Measurements from ENCODE around the gene UPP2.

UPP2 gene

GRCh38 chr2:158140201-158140600 lies 38.5 kb downstream of the UPP2 start:
- no peak for DNase-seq (ENCODE audit: low read depth in 2 of 2)

GRCh38 chr2:158142165-158142564 lies 40.5 kb downstream of the UPP2 start:
- no peak for DNase-seq (ENCODE audit: low read depth in 2 of 2)

- DNase-seq (ENCODE audit: low read depth in 2 of 2): no peak
These were observed 41.1 kb downstream of the UPP2 start for GRCh38 chr2:158142568-158143332.

GRCh38 chr2:158143703-158144360 lies 42.2 kb downstream of the UPP2 start:
- DNase-seq (ENCODE audit: low read depth in 2 of 2): no peak

- DNase-seq (ENCODE audit: low read depth in 2 of 2): no peak
These were observed 43.4 kb downstream of the UPP2 start for GRCh38 chr2:158144914-158145625.

GRCh38 chr2:158153270-158154015 lies 51.8 kb downstream of the UPP2 start:
- no peak for DNase-seq (ENCODE audit: low read depth in 2 of 2)

- no peak for DNase-seq (ENCODE audit: low read depth in 2 of 2)
These were observed 52.9 kb downstream of the UPP2 start for GRCh38 chr2:158154596-158154995.

- no peak for DNase-seq (ENCODE audit: low read depth in 2 of 2)
These were observed 71.0 kb downstream of the UPP2 start for GRCh38 chr2:158172719-158173118.

- no peak for DNase-seq (ENCODE audit: low read depth in 2 of 2)
These were observed 72.8 kb downstream of the UPP2 start for GRCh38 chr2:158174495-158174894.

- DNase-seq (ENCODE audit: low read depth in 2 of 2): no peak
These were observed 73.3 kb downstream of the UPP2 start for GRCh38 chr2:158174956-158175355.

GRCh38 chr2:158178646-158179045 lies 77.0 kb downstream of the UPP2 start:
- DNase-seq (ENCODE audit: low read depth in 2 of 2): no peak

- no peak for DNase-seq (ENCODE audit: low read depth in 2 of 2)
These were observed 78.0 kb downstream of the UPP2 start for GRCh38 chr2:158179660-158180059.

GRCh38 chr2:158181171-158181570 lies 79.5 kb downstream of the UPP2 start:
- DNase-seq (ENCODE audit: low read depth in 2 of 2): no peak

GRCh38 chr2:158182676-158183295 lies 81.1 kb downstream of the UPP2 start:
- no peak for DNase-seq (ENCODE audit: low read depth in 2 of 2)

GRCh38 chr2:158184001-158184400 lies 82.3 kb downstream of the UPP2 start:
- no peak for DNase-seq (ENCODE audit: low read depth in 2 of 2)

GRCh38 chr2:158184556-158185343 lies 83.1 kb downstream of the UPP2 start:
- DNase-seq (ENCODE audit: low read depth in 2 of 2): no peak
